DMS153 (cell line): ENCODE measurements around the gene APPBP2.
"Not testable (repeated sequence)": the region's sequence is repeated elsewhere in the genome, so short reads cannot be mapped to it uniquely, and the experiment has no call there.

Experiments
- DNase-seq: peaks from one replicate; lab custom pipeline; 2025; lab: John Stamatoyannopoulos, UW

APPBP2 gene

DNA sequence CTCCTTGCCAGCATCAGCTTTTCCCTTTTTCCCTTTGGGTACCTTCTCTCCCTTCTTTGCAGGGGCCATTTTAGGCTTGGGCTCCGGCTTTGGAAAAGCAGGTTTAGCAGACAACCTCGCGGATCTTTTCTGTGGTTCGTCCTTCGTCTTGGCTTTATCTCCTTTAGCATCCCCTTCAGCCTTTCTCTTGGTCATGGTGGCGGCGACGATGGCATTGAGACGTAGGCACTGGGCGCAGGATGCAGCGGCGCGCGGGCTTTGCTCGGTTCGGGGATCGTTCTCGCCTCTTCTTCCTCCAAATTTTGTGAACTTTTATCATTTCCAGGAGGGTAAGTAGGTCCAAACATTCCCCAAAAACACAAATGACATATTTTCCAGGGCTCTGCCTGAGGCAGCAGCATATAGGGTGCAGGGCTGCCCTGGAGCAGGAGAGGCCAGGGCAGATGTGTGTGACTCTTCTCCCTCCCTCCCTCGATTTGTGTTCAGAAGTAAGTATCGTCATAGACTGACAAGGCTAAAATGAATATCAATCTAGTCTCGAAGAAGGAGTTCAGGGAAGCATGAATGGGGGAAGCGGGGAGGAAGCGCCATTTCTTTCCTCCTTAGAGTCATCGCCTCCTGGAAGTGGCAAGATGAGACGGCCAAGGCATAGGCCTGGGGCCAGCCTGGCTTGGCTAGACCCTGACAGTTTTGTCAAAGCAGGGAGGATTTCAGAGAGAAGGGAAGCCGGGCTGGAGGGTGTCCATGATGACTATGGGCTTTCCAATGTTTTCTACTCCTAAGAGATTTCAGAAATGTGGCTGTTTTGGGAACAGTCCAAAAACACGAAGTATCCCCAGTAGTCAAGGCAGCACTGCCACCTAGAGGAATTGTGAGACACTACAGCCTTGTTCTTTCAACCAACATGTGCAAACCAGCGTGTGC is 90.5 kb downstream of the APPBP2 start:
- DNase-seq = peak; percentile 37

DNA sequence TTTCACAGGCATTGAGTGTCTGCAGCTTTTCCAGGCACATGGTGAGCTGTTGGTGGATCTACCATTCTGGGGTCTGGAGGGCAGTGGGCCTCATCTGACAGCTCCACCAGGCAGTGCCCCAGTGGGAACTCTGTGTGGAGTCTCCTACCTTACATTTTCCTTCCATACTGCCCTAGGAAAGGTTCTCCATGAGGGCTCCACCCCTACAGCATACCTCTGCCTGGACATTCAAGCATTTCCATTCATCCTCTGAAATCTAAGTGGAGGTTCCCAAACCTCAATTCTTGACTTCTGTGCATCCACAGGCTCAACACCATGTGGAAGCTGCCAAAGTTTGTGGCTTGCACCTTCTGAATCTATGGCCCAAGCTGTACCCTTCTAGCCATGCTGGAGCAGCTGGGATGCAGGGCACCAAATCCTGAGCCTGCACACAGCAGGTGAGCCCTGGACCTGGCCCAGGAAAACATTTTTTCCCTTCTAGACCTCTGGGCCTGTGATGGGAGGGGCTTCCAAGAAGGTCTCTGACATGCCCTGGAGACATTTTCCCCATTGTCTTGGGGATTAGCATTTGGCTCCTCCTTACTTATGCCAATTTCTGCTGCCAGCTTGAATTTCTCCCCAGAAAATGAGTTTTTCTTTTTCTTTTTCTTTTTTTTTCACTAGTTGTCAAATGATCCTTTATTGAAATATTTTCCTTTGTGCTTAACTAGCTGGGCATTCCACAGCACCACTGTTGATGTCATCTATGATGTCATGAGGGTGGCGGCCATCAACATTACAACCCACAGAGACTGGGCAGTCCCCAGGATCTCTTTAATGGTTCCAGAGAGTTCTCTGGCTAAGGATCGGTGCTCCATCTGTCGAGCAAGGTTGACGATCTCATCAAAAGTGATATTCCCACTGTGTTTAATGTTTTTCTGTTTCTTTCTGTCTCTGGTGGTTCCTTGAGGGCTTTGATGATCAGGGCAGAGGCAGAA is 92.7 kb downstream of the APPBP2 start:
- not testable (repeated sequence) for DNase-seq

DNA sequence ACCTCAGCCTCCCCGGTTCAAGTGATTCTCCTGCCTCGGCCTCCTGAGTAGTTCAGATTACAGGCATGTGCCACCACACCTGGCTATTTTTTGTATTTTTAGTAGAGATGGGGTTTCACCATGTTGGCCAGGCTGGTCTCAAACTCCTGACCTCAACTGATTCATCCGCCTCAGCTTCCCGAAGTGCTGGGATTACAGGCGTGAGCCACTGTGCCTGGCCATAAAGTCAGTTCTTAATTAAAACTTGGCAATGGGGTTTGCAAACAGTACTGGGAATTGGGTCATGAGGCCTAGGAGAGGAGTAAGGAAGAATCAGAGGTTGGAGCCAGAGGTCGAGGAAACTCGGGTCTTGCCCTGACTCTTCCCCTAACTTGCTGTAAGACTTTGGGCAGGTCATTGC is 95.5 kb downstream of the APPBP2 start:
- DNase-seq = not testable (repeated sequence)

DNA sequence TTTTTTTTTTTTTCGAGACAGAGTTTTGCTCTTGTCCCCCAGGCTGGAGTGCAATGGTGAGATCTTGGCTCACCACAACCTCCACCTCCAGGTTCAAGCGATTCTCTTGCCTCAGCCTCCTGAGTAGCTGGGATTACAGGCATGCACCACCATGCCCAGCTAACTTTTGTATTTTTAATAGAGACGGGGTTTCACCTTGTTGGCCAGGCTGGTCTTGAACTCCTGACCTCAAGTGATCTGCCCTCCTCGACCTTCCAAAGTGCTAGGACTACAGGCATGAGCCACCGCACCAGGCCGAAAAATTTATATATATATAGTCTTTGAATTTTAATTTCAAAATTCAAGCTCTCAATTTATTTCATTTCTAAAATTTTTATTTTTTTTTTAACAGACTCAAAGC is 97.6 kb downstream of the APPBP2 start:
- not testable (repeated sequence) for DNase-seq

DNA sequence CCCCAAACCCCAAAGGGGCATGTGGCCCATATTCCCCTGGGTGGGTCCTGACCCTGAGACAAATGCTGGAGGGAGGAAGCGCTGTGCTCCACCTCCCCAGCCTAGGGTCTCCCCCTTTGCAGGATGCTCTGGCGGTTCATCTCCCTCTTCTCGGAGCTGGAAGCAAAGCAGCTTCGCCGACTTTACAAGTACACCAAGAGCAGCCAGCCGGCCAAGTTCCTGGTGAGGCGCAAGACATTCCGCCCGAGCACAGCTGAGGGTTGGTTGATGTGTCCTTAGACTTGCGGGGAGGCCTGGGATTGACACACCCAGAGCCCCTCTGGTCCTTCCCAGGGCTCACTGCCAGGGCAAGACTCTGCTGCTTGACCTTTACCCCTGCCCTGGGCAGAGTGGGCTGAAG is 99.4 kb downstream of the APPBP2 start:
- no peak for DNase-seq

DNA sequence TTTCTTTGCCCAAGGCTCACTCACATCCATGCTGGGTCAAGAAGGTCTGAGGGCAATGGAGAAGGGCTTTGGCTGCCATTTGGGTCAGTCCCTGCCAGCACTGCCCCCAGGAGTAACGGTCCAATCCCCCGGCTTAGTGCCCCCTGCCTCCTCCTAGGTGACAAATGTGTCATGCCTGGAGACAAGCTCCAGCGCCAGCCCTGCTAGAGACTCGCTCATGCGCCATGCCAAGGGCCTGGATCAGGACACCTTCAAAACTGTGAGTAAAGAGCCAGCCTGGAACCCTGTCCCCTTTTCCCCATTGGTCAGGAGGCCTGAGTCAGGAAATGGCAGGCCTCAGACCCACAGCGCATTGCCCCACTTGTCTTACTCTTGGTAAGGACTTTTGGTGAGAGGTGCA is 100.4 kb downstream of the APPBP2 start:
- no peak for DNase-seq

DNA sequence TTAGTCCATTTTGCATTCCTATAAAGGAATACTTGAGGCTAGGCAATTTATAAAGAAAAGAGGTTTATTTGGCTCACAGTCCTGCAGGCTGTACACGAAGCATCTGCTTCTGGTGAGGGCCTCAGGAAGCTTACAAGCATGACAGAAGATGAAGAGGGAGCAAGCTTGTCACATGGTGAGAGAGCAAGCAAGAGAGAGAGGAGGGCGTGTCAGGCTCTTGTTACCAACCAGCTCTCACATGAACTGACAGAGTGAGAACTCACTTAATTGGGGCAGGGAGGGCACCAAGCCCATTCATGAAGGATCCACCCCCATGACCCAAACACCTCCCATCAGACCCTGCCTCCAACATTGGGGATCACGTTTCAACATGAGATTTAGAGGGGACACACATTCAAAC is 102.2 kb downstream of the APPBP2 start:
- no peak for DNase-seq

DNA sequence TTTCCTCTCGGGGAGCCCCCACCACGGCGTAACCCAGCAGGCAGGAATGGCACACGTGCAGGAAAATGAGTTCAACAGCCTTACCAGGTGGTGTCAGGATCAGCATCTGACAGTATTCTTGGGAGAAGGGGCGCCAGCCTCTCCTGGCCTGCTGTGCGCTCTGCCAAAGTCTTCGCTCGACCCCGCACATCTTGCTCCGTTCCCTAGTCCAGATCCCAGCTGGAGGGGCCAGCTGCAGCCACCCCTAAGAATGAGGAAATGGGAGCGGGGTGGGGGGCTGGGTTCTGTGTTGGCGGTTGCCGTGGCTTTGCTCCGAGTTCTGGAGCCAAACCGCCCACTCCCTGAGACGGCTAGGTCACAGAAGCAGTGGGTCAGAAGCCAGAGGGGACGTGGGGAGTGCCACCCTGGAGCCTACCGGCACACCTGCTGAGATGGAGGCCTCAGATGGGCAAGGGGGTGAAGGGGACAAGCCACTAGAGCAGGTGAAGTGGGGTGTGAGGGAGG is 103.8 kb downstream of the APPBP2 start, which contains the start of gene CHCT1:
Gene CHCT1, plus strand, starts transcription at position 328 of the 504 bp plus-strand sequence. Its CDS starts 104 bp downstream, at position 432.
- no peak for DNase-seq

DNA sequence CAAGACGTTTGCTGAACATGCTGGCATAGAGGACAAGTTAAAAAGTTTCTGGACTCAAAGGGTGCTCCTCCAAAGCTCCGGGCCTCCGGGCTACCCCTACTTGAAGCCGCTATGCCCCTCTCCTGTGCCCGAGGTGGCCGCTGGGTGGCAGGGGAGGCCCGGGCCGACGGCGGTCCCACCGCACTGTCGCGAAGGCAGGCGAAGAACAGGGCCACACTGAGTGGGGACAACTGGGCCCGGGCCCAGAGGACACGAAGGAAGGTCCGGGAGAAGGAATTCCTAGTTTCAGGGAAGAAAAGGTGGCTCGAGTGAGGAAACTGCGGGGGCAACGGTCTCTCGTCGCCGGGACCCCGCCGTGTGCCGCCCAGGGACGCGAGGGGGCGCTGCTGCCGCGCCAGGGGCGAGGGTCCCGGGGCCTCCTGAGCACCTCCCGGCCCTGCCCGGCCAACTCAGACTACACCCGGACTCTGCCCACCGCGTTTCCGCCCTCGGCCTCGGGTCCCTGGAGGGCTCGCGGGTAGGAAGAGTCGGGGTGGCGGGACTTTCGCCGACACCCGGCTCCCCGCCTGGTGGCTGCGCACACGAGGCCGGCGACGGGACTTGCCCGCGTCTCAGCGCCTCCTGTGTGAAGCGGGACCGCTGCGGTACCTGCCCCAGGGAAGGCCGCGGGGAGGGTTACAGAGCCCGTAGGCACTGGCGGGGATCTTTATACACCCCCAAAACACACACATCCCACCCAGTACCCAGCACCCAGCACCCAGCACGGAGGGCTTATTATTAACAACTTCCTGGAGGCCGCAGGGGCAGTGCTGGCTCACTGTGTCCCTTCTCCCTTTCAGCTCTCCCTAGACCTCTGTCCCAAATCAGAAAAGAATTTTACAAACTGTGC is 104.5 kb downstream of the APPBP2 start:
- no peak for DNase-seq

DNA sequence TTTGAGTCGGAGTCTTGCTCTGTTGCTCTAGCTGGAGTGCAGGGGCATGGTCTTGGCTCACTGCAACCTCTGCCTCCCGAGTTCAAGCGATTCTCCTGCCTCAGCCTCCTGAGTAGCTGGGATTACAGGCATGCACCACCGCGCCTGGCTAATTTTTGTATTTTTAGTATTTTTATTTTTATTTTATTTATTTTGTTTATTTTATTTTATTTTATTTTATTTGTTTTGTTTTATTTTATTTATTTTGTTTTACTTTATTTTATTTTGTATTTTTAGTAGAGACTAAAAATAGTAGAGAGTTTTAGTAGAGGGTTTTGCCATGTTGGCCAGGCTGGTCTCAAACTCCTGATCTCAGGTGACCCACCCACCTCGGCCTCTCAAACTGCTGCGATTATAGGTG is 106.2 kb downstream of the APPBP2 start:
- not testable (repeated sequence) for DNase-seq

DNA sequence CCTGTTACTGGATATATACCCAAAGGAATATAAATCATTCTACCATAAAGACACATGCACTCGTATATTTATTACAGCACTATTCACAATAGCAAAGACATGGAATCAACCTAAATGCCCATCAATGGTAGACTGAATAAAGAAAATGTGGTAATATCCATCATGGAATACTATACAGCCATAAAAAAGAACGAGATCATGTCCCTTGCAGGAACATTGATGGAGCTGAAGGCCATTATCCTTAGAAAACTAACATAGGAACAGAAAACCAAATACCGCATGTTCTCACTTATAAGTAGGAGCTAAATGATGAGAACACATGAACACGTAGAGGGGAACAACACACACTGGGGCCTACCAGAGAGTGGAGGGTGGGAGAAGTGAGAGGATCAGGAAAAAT is 107.0 kb downstream of the APPBP2 start:
- DNase-seq = not testable (repeated sequence)

DNA sequence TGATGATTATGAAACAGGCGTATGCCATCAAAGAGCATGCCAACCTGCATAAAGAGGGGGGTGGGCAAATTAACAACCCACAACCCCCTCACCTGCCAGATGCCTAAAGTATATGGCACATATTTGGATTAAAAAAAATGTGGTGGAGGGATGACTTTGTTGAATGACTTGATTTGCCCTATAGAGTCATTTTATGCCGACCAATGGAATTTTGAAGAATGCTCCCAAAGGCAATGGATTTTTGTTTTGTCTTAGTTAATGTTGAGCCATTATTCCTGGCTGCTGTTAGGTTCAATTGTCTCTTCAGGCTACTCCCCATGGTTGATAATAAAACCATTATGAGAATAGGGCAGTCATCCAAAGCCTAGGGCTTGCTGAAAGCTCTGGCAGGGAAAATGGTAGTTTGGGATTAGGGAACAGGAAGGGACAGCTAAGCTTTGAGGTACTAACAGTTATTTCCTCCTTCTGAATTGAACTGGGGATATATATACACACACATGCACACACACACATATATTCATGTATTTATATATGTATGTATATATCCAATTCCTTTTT is 109.6 kb downstream of the APPBP2 start:
- no peak for DNase-seq

DNA sequence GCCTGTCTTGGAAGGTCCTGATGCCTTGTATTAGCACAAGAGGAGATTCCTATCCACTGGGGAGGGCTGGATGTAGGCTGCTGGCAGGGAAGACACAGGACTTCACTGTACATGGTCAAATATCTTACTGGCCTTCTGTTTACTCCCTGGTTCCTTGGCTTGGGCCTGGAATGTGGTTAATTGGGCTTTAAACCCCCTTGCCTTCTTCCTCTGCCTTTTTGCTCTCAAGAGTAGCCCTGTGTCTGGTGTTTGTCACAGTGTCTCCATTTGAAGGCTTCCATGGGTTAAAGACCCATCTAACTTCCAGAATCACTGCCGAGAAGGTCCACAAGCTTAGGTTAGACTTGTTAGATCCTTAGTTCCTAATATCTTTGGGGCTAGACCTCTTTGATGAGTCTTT is 110.9 kb downstream of the APPBP2 start:
- DNase-seq = no peak

DNA sequence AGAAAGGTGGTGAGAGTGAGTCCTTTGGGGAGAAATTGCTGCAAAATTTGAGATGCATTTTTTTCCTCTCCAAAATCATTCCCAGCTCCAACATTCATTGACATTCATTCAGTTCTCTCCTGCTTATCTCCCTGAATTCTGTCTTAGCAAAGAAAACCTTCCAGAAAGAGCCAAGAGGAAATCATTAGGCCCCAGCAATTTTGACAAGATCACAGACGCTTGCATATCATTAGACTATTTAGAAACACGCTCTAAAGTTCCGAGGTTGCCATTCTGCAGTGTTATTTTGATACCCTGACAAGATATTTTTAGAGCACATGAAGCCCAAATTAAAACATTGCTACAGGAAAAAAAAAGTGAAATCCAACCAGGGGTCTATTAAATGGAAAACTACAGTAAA is 113.3 kb downstream of the APPBP2 start:
- no peak for DNase-seq

DNA sequence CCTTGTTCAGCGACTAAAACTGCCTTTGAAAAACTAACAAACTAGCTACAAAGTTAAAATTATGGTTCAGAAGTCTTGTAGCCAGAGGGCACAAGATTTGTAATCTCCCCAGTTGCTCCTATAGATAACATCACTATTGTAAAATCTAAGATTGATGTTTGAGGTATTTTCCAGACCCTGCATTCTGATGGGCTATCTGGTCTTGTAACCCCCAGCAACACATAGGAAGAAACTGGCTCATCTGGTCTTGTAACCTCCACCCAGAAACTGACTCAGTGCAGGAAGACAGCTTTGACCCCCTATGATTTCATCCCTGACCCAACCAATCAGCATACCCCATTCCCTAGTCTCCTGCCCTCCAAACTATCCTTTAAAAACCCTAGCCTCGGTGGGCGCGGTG is 116.0 kb downstream of the APPBP2 start:
- no peak for DNase-seq

DNA sequence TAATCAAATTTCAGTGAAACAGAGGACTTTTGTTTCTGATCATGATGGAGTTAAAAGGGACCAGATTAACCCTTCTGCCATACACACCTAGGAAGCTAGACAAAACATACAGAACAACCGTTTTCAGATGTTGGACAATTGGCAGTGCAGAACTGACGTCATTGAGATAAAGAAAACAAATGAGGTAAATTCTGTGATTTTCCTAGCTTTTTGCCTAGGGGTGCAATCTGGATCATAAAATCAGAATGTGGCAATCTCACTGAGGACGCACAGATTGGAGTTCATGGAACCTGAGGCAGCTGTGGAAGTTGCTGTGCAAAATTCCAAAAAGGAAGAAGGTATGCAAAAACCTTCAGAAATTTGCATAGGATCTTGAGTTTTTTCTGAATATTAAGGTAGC is 119.2 kb downstream of the APPBP2 start:
- no peak for DNase-seq

DNA sequence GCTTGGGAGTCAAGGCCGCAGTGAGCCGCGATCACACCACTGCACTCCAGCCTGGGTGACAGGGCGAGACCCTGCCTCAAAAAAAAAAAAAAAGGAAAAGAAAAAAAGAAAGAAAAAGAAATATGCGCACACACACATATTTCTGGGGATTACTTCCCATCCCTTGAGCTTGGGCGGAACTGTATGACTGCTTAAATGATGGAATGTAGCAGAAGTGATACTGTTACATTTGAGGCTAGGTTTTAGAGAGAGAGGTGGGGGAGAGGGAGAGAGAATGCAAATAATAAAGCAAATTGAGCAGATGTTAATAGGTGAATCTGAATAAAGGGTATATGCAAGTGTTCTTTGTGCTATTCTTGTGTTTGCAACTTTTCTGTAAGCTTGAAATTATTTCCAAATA is 122.1 kb downstream of the APPBP2 start:
- no peak for DNase-seq

DNA sequence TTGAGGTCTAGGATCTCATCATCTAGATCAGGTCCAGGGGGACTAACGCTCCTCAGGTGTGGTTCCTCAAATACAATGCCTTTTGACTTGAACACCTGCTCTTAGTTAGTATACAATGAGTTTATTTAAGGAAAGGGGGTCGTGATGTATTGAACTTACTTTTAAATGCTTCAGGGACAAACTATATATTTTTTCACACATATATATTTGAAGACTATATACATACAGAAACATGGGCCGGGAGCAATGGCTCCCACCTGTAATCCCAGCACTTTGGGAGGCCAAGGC is 122.6 kb downstream of the APPBP2 start:
- no peak for DNase-seq

DNA sequence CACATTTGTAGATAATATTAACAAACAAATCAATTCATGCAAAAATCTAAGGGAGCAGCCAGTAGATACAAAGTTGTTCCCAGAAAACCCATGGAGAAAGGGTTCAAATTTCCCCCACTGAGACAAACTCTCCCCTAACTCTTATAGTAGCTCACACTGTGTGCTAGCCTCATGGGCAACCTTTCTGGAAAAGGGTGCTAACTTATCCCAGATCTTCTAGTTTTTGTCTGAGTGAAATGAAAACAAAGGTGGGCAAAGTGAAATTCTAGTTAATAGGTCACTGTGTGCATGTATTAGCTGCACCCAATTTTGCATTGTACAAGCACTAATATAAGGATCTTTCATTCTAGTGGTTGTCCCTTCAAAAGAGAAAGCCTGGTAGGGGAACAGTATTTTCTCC is 124.2 kb downstream of the APPBP2 start:
- no peak for DNase-seq

DNA sequence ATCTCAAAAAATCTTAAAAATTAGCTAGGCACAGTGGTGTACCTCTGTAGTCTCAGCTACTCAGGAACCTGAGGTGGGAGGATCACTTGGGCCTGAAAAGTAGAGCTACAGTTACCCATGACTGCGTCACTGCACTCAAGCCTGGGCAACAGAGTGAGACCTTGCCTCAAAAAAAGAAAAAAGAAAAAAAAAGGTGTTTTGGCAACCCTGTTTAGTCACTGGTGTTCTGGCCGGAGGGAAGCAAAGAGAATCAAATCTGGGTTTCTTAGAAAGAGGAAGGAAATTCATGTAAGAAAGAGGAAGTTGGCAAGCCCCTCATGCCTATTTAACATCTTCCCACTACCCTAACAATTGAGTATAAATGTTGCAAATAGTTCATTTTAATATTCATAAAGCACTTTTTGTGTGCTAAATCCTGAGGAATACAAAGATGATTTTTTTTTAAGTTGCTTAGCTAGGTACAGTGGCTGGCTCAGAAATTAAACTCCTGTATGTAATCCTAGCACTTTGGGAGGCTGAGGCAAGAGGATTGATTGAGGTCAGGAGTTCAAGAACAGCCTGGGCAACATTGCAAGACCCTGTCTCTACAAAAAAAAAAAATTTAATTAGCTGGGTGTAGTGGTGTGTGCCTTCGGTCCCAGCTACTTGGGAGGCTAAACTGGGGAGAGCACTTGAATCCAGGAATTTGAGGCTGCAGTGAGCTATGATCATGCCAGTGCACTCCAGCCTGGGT is 127.6 kb downstream of the APPBP2 start:
- no peak for DNase-seq

DNA sequence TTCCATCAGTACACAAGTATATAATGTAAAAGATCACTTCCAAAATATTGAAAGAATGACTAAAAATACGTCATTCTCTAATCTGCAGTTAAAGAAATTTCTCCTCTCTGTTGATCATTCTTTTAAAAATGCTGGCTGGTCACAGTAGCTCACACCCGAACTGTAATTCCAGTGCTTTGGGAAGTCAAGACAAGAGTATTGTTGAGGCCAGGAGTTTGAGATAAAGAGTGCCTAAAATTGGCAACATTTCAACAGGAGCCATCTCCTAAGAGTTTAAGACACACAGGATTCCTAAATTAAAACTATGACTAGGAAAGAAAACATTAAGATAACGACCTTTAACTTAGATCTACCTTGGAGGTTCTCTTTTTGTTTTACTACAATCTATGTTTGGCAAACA is 129.6 kb downstream of the APPBP2 start:
- no peak for DNase-seq
